ENCODE measurements around the gene SDE2. TPM values are rescaled to one million over a fixed set of nuclear protein-coding genes. Genes with fewer than 3 reads are reported as not detected.
A peak's percentile ranks its signal among the peaks of the same experiment; 100 is the strongest.

The SDE2 gene
- total RNA-seq, 1 donor from 2014 or later = 21.5 TPM

- no peaks in the 10 kb centered on the region for H3K36me3 Mint-ChIP-seq (ENCODE audit: low read depth)
- no peak overlapping the region for H3K4me3 Mint-ChIP-seq (ENCODE audit: unreplicated experiment)
- H3K4me1 Mint-ChIP-seq (ENCODE audit: low read depth) = no peaks in the 10 kb centered on the region
- no peaks in the 10 kb centered on the region for H3K9me3 Mint-ChIP-seq (ENCODE audit: low read depth)
- no peak for TF ChIP-seq CTCF (IDR thresholded peaks at IDR 0.05)
- H3K27ac Mint-ChIP-seq (ENCODE audit: unreplicated experiment) = peak overlapping the region; percentile 37
- peaks cover 6% of the 10 kb centered on the region for H3K27me3 Mint-ChIP-seq (ENCODE audit: low read depth)
- no peak for DNase-seq (ENCODE audit: low spot score)
These were observed 35.2 kb downstream of the SDE2 start for GRCh38 chr1:225963735-225964530.

- no peaks in the 10 kb centered on the region for H3K4me1 Mint-ChIP-seq (ENCODE audit: low read depth)
- DNase-seq (ENCODE audit: low spot score) = no peak
- H3K27me3 Mint-ChIP-seq (ENCODE audit: low read depth) = peaks cover 6% of the 10 kb centered on the region
- H3K9me3 Mint-ChIP-seq (ENCODE audit: low read depth) = no peaks in the 10 kb centered on the region
- H3K4me3 Mint-ChIP-seq (ENCODE audit: unreplicated experiment) = no peak overlapping the region
- peak; percentile 73 for TF ChIP-seq CTCF (IDR thresholded peaks at IDR 0.05)
- no peak overlapping the region for H3K27ac Mint-ChIP-seq (ENCODE audit: unreplicated experiment)
- no peaks in the 10 kb centered on the region for H3K36me3 Mint-ChIP-seq (ENCODE audit: low read depth)
These were observed 36.6 kb downstream of the SDE2 start for GRCh38 chr1:225962440-225962975.

- no peaks in the 10 kb centered on the region for H3K36me3 Mint-ChIP-seq (ENCODE audit: low read depth)
- peaks cover 6% of the 10 kb centered on the region for H3K27me3 Mint-ChIP-seq (ENCODE audit: low read depth)
- H3K27ac Mint-ChIP-seq (ENCODE audit: unreplicated experiment) = no peak overlapping the region
- H3K9me3 Mint-ChIP-seq (ENCODE audit: low read depth) = no peaks in the 10 kb centered on the region
- no peak overlapping the region for H3K4me3 Mint-ChIP-seq (ENCODE audit: unreplicated experiment)
- DNase-seq (ENCODE audit: low spot score) = no peak
- no peak for TF ChIP-seq CTCF (IDR thresholded peaks at IDR 0.05)
- no peaks in the 10 kb centered on the region for H3K4me1 Mint-ChIP-seq (ENCODE audit: low read depth)
These were observed 37.3 kb downstream of the SDE2 start for GRCh38 chr1:225961659-225962439.

GRCh38 chr1:225958041-225958440 lies 41.1 kb downstream of the SDE2 start:
- Mint-ChIP-seq H3K27me3 (ENCODE audit: low read depth) (peaks cover 11% of the 10 kb centered on the region), H3K9me3 (ENCODE audit: low read depth) (no peaks in the 10 kb centered on the region), H3K36me3 (ENCODE audit: low read depth) (no peaks in the 10 kb centered on the region), H3K27ac (ENCODE audit: unreplicated experiment) (no peak overlapping the region), H3K4me3 (ENCODE audit: unreplicated experiment) (no peak overlapping the region), H3K4me1 (ENCODE audit: low read depth) (no peaks in the 10 kb centered on the region)
- no peak for DNase-seq (ENCODE audit: low spot score)
- TF ChIP-seq CTCF (IDR thresholded peaks at IDR 0.05) = no peak

GRCh38 chr1:225954753-225955152 lies 44.4 kb downstream of the SDE2 start:
- no peak overlapping the region for H3K27ac Mint-ChIP-seq (ENCODE audit: unreplicated experiment)
- no peak for DNase-seq (ENCODE audit: low spot score)
- H3K27me3 Mint-ChIP-seq (ENCODE audit: low read depth) = peaks cover 9% of the 10 kb centered on the region
- no peaks in the 10 kb centered on the region for H3K4me1 Mint-ChIP-seq (ENCODE audit: low read depth)
- no peaks in the 10 kb centered on the region for H3K9me3 Mint-ChIP-seq (ENCODE audit: low read depth)
- H3K36me3 Mint-ChIP-seq (ENCODE audit: low read depth) = no peaks in the 10 kb centered on the region
- no peak for TF ChIP-seq CTCF (IDR thresholded peaks at IDR 0.05)
- H3K4me3 Mint-ChIP-seq (ENCODE audit: unreplicated experiment) = no peak overlapping the region

Data from chondrocyte (in vitro differentiated cells).